HG03175 (cell line): ENCODE results near the gene AMBP.

ENCODE experiments used
- ATAC-seq: cut with Tn5 transposase; IDR thresholded peaks from one replicate; pipeline ENCODE4 v1.9.1; 2021; ENCODE audit warnings: mild to moderate bottlenecking, moderate library complexity; ENCODE audit not compliant: unreplicated experiment

Gene AMBP

DNA sequence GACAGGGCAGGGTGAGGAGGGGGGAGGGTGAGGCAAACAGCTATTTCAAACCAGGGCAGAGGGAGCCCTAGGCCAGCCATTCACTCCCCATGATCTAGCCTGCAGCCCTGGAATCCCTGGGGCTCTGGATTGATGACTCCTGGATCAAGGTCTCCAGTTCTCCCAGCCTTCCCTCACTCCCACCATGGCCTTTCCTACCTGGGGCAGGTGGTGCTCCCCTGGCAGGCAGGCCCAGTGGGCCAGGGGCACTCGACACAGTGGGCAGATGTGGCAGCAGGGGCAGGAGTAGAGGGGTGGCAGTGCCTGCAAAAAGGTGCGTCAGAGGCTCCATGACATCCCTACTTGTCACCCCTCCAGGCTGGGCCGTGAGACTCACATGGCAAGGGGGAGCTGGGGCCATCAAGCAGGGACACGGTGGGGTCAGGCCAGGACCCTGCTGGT, 15.0 kb upstream of the AMBP start:
- ATAC-seq, result no peak

DNA sequence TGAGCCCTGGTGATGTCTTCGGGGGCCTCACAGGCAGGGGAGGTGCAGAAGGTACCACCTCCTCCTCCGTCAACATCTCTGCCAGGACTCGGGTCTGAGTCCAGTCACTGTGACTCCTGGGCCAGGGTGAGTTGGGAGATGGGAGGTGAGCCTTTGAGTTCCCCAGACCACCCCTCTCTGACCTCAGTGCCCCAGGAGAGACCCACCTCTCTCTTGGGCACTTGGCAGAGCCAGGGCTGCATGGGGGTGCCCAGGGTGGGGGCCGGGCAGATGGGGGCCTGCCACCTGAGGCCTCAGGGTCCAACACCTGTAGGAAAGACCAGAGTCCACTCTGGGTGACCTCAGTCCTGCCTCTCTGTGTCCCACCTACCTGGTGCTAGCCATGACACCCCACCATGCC, 14.2 kb upstream of the AMBP start:
- no peak for ATAC-seq

- ATAC-seq, result no peak
Observed at GRCh38 chr9:114091711-114092110, 13.6 kb upstream of the AMBP start.

DNA sequence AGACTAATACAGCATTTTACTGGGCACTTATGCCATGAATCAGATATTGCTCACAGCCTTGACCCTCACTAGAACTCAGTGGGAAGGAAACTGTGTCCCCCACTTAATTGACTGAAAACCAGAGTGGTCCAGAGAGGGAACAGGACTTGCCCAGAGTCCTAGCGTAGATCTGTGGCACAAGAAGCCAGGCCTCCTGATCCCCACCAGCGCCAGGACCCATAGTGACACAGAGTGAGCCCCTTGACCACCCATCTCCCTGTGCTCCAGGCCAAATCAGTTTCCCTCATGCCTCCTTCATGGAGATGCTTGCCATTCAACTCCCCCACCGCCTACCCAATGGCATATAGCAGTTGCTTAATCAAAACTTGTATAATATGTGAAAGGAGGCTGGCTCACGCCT, 12.7 kb upstream of the AMBP start:
- no peak for ATAC-seq

DNA sequence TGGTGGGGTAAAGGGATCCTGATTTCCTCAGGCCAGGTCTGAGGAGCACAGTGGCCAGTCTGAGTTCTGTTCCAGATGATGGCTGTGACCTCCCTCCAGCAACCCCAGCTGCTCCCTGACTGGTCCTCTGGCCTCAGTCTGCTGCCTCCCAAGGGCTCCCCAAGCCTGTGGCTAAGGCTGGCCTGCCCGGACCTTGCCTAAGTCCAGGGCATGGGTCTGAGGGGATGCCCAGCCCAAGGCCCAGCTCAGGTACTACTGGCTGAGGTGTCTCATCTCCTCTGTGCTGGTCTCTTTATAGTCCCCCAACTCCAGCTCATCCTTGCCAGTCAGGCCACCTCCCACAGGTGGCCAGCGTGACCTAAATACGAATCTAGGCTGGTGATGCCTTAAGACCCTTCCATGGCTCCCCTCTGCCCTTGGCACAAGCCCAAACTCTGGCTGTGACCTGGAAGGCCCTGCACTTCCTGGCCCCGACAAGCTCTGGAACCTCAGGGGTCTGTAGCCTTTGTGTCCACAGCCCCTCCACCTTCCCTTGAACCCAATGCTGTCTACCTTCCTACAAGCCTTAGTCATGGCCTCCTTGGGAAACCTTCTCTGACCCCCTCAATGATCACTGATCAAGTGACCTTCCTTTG, 11.2 kb upstream of the AMBP start:
- ATAC-seq, result no peak

DNA sequence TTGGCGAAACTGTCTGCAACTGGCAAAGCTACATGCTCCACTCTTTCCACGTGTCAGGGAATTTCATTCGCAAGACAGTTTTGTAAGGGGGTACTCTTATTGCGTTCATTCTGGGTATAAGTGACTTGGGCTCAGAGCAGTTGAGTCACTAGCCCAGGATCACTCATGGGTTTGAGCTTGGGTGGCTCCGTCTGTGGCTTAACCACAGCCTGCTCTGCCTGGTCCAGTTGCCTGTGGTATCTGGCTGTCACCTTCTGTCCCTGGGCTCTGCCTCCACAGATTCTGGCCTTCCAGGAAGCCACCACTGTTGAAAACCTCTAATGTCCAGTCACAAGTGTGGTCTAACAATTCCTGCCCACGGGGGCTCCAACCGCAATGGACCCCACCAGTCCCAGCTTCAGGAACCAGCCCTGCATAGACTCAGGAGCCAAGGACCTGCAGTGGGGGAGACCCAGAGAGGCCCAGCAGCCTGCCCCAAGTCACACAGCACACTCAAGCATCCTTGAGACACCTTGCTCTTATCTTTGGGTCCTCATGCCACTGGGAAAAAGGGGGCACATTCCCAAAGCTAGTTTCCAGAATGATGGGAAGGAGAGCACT, 10.6 kb upstream of the AMBP start:
- ATAC-seq, result no peak

GRCh38 chr9:114087721-114088120, 9.6 kb upstream of the AMBP start:
- no peak for ATAC-seq

DNA sequence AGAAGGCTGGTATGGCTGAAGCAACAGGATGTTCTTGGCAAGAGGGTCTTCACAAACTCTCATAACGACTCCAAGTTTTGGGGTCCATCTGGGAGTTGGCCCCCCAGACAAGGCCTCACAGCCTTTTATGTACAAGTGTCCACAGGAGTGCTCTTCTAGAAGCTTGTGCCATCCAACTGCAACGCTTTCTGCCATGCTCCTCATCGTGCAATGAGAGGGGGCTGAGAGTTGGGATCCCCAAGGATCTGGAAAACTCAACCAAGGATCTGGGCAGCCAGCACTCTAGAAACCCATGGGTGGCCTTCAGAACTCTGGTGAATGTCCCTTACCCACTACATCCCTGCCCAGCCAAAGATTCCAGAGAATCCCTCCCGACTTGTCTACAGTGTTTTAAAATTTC, 8.5 kb upstream of the AMBP start:
- no peak for ATAC-seq

DNA sequence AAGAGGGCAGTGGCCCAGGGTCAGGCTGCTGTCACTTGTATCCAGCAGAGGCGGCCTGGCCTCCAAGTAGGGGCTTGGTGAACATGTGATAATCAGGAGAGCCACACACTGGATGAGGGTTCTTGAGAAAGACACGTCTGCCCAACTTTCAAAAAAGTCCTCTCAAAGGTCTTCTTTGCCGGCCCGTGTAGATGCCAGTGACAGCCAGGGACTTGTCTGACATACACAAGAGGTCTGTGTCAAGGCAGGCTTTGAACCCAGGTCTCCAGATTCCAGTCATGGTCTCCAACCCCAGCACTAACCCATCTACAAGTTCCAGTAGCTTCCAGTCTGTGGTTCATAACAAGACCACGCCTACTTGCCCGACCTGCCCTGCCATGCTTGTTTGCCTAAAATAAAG, 7.9 kb upstream of the AMBP start:
- no peak for ATAC-seq

DNA sequence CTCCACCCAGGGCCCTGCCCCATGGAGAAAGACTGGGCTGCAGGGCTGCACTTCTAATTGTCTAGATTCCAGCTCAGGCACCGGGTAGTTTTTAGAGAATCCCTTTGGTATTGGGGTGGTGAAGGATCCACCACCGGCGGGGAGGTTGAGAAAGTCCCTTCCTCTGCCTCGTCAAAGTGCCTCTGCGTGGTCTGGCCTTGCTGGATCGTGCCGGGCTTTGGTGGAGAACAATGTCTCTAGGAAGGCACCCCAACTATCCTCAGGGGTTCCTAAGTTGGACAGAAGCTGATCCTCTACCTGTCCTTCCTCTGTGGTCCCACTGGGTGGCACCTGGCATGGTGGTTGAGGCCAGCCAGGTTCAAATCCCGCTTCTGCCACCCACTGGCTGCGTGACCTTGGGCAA, 7.3 kb upstream of the AMBP start:
- ATAC-seq, result no peak

DNA sequence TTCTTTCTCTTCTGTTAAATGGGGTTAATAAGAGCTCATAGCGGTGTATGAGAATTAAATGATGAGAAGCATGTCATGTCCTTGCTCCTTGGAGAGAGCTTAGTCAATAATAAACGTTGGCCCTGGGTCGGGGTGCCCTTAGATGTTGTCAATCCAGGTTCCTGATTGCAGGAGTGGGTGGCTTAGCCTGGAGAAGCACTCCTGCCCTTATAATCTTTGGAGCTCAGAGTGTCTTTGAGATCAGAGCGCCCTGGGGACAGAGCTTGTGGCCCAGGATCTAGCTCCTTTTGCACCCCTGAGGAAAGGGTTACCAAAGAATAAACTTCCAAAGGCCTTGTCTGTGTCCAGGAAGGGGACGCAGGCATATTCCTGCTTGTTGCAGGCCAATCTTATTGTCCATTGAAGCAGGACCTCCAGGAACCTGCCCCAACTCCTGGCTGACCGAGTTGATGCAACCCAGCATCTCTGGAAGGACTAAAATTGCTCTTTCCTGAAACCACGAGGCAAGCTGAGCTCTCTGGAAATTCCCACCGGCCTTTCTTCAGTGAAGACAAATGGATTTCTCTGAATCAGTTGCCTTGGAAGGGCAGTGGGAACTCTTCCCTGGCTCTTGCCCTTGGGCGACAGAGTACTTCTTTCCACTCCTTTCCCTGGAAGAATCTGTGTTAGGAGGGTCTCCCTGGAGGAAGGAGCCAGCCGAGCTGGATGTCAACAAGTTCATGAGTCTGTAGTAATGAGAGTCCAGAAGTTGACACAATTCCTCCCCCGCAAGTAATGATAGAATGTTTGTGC, 6.4 kb upstream of the AMBP start:
- ATAC-seq, result no peak

DNA sequence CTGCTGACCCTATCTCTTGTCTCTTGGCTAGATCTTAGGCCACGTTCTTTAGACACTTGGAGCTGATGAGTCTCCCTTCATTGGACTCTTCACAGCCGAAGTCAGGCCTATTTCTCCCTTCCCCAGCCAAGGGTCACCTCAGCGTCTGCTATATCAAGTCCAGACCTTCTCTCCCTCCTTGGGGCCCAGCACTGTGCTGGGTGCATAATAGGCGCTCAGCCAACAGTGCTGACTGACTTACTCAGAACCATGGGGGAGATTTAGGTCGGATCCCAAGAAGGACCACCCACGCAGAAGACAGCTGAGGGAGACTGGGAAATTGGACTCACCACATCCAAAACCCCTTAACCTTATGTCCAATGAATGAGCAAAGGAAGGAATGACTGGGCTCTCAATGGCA, 5.6 kb upstream of the AMBP start:
- ATAC-seq, result no peak

- peak; percentile 16 for ATAC-seq
Observed at GRCh38 chr9:114082763-114083412, 4.8 kb upstream of the AMBP start.

GRCh38 chr9:114082017-114082762, 4.1 kb upstream of the AMBP start:
- peak; percentile 85 for ATAC-seq

DNA sequence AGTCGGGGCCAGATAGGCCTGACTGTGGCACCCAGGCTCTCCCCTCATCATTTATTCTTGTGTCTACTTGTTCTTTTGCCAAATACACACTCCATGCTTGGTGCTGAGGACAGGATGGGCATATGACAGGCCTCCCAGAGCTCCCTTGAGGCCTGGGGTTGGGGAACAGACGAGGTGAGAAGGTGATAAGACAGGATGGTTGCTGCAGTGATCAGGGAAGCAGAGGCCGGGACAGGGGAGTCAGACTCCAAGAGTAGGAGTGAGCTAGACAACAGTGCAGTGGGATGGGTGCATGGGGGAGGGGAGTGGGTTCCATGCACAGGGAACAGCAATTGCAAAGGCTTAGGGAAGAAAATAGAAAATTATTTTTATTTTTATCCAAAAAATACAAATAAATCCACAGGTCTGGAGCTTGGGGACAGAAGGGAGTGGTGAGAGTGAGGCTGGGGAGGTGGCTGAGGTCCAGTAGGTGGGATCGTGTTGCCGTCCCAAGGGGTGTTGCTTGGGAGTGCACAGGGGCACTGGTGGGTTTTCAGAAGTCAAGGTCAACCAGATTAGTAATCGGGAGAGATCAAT, 3.4 kb upstream of the AMBP start:
- ATAC-seq, result no peak

DNA sequence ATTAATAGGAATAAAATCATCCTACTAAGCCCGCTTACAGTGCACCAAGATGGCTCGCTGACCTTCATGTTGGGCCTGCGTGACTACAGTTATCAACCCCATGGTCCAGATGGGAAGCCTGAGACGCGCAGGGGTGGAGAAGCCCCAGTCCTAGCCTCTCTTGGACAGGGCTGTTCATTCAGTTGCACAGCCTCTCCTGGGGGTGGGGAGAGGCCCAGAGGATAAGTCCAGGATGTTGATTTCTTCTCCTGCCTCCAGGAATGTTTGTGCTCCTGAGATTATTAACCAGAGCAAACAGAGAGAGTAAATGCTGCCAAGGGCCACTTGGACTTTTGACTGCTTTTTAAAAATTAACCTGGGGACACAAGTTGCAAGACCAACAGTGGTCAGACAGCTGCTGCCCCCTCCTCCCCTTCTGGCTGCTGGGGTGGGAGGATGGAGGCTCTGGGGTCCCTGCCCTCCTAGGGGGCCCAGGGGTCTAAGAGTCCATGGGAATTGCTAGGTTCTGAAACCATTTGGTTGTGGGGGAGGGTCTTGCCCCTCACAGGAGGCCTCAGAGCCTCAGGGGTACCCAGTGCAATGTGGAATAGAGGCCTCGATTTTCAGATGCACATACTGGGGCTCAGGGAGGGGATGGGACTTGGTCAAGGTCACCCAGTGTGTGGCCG, 2.8 kb upstream of the AMBP start:
- no peak for ATAC-seq

DNA sequence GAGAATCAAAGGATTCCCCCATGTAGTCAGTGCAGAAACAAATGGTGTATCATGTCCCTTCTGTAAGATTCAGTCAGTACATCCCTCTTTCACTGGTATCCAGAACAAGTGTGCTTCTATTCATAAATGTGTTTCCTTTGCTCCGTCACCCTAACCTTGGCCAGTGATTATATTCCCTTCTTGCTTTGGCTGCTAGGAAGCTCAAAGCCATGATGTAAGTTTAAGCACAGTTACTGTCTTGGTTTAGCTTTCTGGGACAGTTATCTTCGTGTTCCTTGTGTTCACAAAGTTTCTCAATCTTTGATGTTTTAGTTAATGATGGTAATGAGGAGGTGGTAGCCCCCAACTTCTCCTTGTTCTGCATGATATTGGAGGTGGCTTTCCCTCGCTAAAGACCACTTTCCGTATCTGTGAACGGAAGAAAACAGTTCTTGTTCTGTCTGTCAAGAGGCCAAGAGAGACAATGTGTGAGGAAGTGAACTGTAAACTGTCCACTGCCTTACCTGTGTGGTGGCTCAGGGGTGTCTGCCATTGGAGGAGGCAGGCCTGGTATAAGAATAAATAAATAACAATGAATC, 2.2 kb upstream of the AMBP start:
- ATAC-seq, result no peak

DNA sequence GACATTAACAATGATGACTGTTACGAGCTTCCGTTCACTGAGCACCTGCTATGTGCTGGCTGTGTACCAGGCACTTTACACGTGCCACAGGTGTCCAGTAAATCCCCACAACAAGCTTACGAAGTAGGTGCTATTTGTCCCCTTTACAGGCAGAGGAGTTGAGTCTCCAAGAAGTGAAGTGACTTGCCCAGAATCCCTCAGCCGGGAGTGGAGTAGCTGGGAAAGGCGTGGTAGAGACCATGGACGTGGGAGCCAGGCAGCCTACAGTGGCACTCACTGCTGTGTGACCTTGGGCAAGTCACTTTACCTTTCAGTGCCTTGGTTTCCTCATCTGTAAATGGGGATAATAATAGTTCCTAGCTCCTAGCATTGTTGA, 669 bp upstream of the AMBP start:
- no peak for ATAC-seq

- no peak for ATAC-seq
Observed at GRCh38 chr9:114077162-114077837, 800 bp downstream of the AMBP start.
